ENCODE data around the gene SLC6A20.

The SLC6A20 gene

GRCh38 chr3:45719655-45720487 is 76.5 kb downstream of the SLC6A20 start:
- DNase-seq (ENCODE audit: low read depth), result no peak

GRCh38 chr3:45716790-45717336 is 79.5 kb downstream of the SLC6A20 start:
- DNase-seq (ENCODE audit: low read depth), result no peak

- no peak for DNase-seq (ENCODE audit: low read depth)
These were observed 80.4 kb downstream of the SLC6A20 start for GRCh38 chr3:45715945-45716344.

GRCh38 chr3:45712434-45713110 is 83.8 kb downstream of the SLC6A20 start:
- no peak for DNase-seq (ENCODE audit: low read depth)

GRCh38 chr3:45711931-45712330 is 84.4 kb downstream of the SLC6A20 start:
- no peak for DNase-seq (ENCODE audit: low read depth)

GRCh38 chr3:45705839-45706808 is 90.2 kb downstream of the SLC6A20 start:
- DNase-seq (ENCODE audit: low read depth), result no peak
